PC-9 (cell line): Measurements from ENCODE around the gene ATP10D.

ENCODE experiments used
- CTCF ChIP-seq: fragments of 200-600 bp; sonication (generic); conservative IDR thresholded peaks from 2 replicates; pipeline ENCODE4 v1.6.1; 2017; ENCODE audit warnings: mixed run types, antibody characterized with exemption, mild to moderate bottlenecking, moderate library complexity
- EZH2 ChIP-seq: fragments of 200-600 bp; sonication (generic); IDR thresholded peaks from 2 replicates; pipeline ENCODE4 v1.8.0; 2017; ENCODE audit warnings: antibody characterized with exemption, low read depth

- no peak for TF ChIP-seq CTCF
- no peak for TF ChIP-seq EZH2
These were observed 65.9 kb downstream of the ATP10D start for GRCh38 chr4:47550899-47551548.
